M059J (cell line): ENCODE measurements around the gene SLC25A6. TPM values are rescaled to one million over a fixed set of nuclear protein-coding genes. Genes with fewer than 3 reads are reported as not detected.
"Not testable (repeated sequence)": the region's sequence is repeated elsewhere in the genome, so short reads cannot be mapped to it uniquely, and the experiment has no call there.

ENCODE experiments used
- DNase-seq: peaks from one replicate; pipeline ENCODE4 v3.0.0-alpha.2; 2012; ENCODE audit warnings: low read depth
- total RNA-seq: library from RNA; depleted of rRNA; stranded (reverse); fragments of >200 nt; shearing (Covaris generic); gene quantifications from 2 replicates; pipeline ENCODE4 v1.2.3, GENCODE V29; 2014

The SLC25A6 gene
- total RNA-seq, 1 experiment from 2014 or later, result 125 TPM

- DNase-seq, result no peak
Observed at GRCh38 chrX:1412551-1413161, 20.7 kb upstream of the SLC25A6 start.

- DNase-seq, result no peak
Observed at GRCh38 chrX:1411326-1411725, 19.4 kb upstream of the SLC25A6 start.

GRCh38 chrX:1407035-1407434 is 15.1 kb upstream of the SLC25A6 start:
- DNase-seq, result no peak

- DNase-seq, result not testable (repeated sequence)
Observed at GRCh38 chrX:1405769-1406168, 13.9 kb upstream of the SLC25A6 start.

- not testable (repeated sequence) for DNase-seq
Observed at GRCh38 chrX:1403867-1404266, 12.0 kb upstream of the SLC25A6 start.

GRCh38 chrX:1403228-1403627 is 11.3 kb upstream of the SLC25A6 start:
- no peak for DNase-seq

- DNase-seq, result no peak
Observed at GRCh38 chrX:1401611-1402430, 9.9 kb upstream of the SLC25A6 start.

GRCh38 chrX:1400742-1401471 is 9.0 kb upstream of the SLC25A6 start:
- no peak for DNase-seq

- DNase-seq, result no peak
Observed at GRCh38 chrX:1400049-1400448, 8.1 kb upstream of the SLC25A6 start.

- DNase-seq, result no peak
Observed at GRCh38 chrX:1398431-1399340, 6.8 kb upstream of the SLC25A6 start.

- DNase-seq, result no peak
Observed at GRCh38 chrX:1397441-1398270, 5.7 kb upstream of the SLC25A6 start.

- DNase-seq, result no peak
Observed at GRCh38 chrX:1397001-1397400, 5.1 kb upstream of the SLC25A6 start.

- no peak for DNase-seq
Observed at GRCh38 chrX:1395646-1396216, 3.8 kb upstream of the SLC25A6 start.

- no peak for DNase-seq
Observed at GRCh38 chrX:1394731-1395501, 3.0 kb upstream of the SLC25A6 start.

- no peak for DNase-seq
Observed at GRCh38 chrX:1393871-1394615, 2.1 kb upstream of the SLC25A6 start.

GRCh38 chrX:1392376-1393068 is 609 bp upstream of the SLC25A6 start:
- peak; percentile 68 for DNase-seq

GRCh38 chrX:1391370-1391706 is 575 bp downstream of the SLC25A6 start:
- no peak for DNase-seq

GRCh38 chrX:1390621-1391369 is 1.1 kb downstream of the SLC25A6 start:
- DNase-seq, result no peak
